ENCODE results near the gene MICU2. TPM values are rescaled to one million over a fixed set of nuclear protein-coding genes. Genes with fewer than 3 reads are reported as not detected.

Gene MICU2
- total and polyA plus RNA-seq, 2 experiments from 2014 or later: 51.0 to 122 TPM

- TF ChIP-seq CREB1 (CRISPR knock-in tag; IDR thresholded peaks at IDR 0.05; ENCODE audit: low read depth) (no peak), ETS1 (IDR thresholded peaks at IDR 0.05) (no peak), STAT1 (IDR thresholded peaks at IDR 0.05; ENCODE audit: unreplicated experiment) (no peak)
Measured at GRCh38 chr13:21576426-21576825, 27.5 kb downstream of the MICU2 start (continued).

- H3F3A ChIP-seq (replicated peaks; ENCODE audit: low read depth): no peaks in the 10 kb centered on the region
- no peaks in the 10 kb centered on the region for H3K36me3 ChIP-seq (ENCODE audit: insufficient read depth)
- H3K4me3 ChIP-seq: no peak overlapping the region
- no peaks in the 10 kb centered on the region for H3K27me3 ChIP-seq (ENCODE audit: insufficient read depth)
- peaks cover 8% of the 10 kb centered on the region for H3K4me1 ChIP-seq (ENCODE audit: insufficient read depth)
- TF ChIP-seq ZNF462 (CRISPR knock-in tag; IDR thresholded peaks at IDR 0.05) (peak; percentile 28; the same call in 1 of the 2 replicates), CTCF (conservative IDR thresholded peaks at IDR 0.05; ENCODE audit: low read depth in 2 of 2) (no peak)
- H3K9me2 ChIP-seq (ENCODE audit: insufficient read depth): no peaks in the 10 kb centered on the region
- Mint-ChIP-seq H3K4me1 (peaks cover 15% of the 10 kb centered on the region), H3K27ac (no peak overlapping the region), H3K36me3 (ENCODE audit: low read depth) (no peaks in the 10 kb centered on the region), H3K9me3 (no peaks in the 10 kb centered on the region), H3K4me3 (no peak overlapping the region), H3K27me3 (ENCODE audit: insufficient read depth, low read depth, poor library complexity) (no peaks in the 10 kb centered on the region)
- H3K4me2 ChIP-seq: no peak overlapping the region
- no peak overlapping the region for H3K27ac ChIP-seq (ENCODE audit: low read depth)
- peak; percentile 50; the same call in 2 of the 3 replicates for ATAC-seq
- DNase-seq (ENCODE audit: low spot score): no peak
- 0 out of 2 replicates have a peak, but pooled peaks cover 2% of the 10 kb centered on the region for H4K20me1 ChIP-seq (replicated peaks; ENCODE audit: insufficient read depth)
- no peak overlapping the region for H2AFZ ChIP-seq
- H3K79me2 ChIP-seq (replicated peaks; ENCODE audit: insufficient read depth): peaks cover 31% of the 10 kb centered on the region
Measured at GRCh38 chr13:21573920-21574712, 29.9 kb downstream of the MICU2 start.

All from GM23338 (cell line).